HEK293 (cell line): ENCODE data around the gene CLIC5.

Experiments
- CTCF ChIA-PET: fragments of 350-600 bp; formaldehyde crosslinking; extraction: SDS; loops from one replicate; lab custom pipeline; 2021; ENCODE audit warnings: antibody characterized with exemption; lab: Yijun Ruan, JAX
- POLR2A ChIA-PET: fragments of 300-600 bp; formaldehyde crosslinking; extraction: SDS; loops from one replicate; lab custom pipeline; 2020; ENCODE audit warnings: antibody characterized with exemption, inconsistent platforms; lab: Yijun Ruan, JAX
- H3K27ac ChIP-seq: fragments of 200-500 bp; sonication (Bioruptor generic); 2 replicates; pipeline ENCODE4 v1.5.1; 2014; ENCODE audit warnings: low read depth, low read length, control low read depth, inconsistent platforms; ENCODE audit errors: extremely low read depth
- H3K36me3 ChIP-seq, 2 experiments: fragments of 200-500 bp in 1 of 2; sonication (Bioruptor generic) in 1 of 2; 1 replicate in 1 of 2; 2 replicates in 1 of 2; pipeline ENCODE4 v1.5.1; 2014 to 2017; ENCODE audit warnings: inconsistent platforms in 2 of 2, low read length in 2 of 2; ENCODE audit not compliant: control insufficient read depth in 2 of 2, insufficient read depth in 1 of 2
- H3K4me1 ChIP-seq: fragments of 200-500 bp; sonication (Bioruptor generic); 2 replicates; pipeline ENCODE4 v1.5.1; 2014; ENCODE audit warnings: mild to moderate bottlenecking, low read length, inconsistent platforms; ENCODE audit not compliant: control insufficient read depth, insufficient read depth
- H3K4me3 ChIP-seq: 2 replicates; pipeline ENCODE4 v1.5.1; 2011; ENCODE audit warnings: low read depth, mild to moderate bottlenecking, control low read depth, low read length, moderate library complexity
- H3K9me3 ChIP-seq: fragments of 200-500 bp; sonication (Bioruptor generic); 2 replicates; pipeline ENCODE4 v1.5.1; 2014; ENCODE audit warnings: low read depth, low read length, inconsistent platforms; ENCODE audit not compliant: control insufficient read depth, insufficient read depth
- HOXA7 ChIP-seq: sonication (generic); formaldehyde crosslinking; IDR thresholded peaks from 2 replicates; pipeline ENCODE4 v1.8.1; 2022; ENCODE audit warnings: missing genetic modification reagents, borderline replicate concordance
- KLF8 ChIP-seq: fragments of 450-650 bp; formaldehyde crosslinking; IDR thresholded peaks from 2 replicates; pipeline ENCODE4 v1.5.1; 2016; ENCODE audit warnings: missing biosample characterization, missing genetic modification characterization
- RBAK ChIP-seq: fragments of 450-650 bp; formaldehyde crosslinking; IDR thresholded peaks from 2 replicates; pipeline ENCODE4 v1.5.1; 2016; ENCODE audit warnings: missing biosample characterization, missing genetic modification characterization
- SP7 ChIP-seq: fragments of 450-650 bp; formaldehyde crosslinking; IDR thresholded peaks from 2 replicates; pipeline ENCODE4 v1.5.1; 2016; ENCODE audit warnings: missing biosample characterization, missing genetic modification characterization
- YY1 ChIP-seq: fragments of 450-650 bp; formaldehyde crosslinking; IDR thresholded peaks from 2 replicates; pipeline ENCODE4 v1.5.1; 2018; ENCODE audit warnings: missing biosample characterization, missing genetic modification characterization
- ZBTB1 ChIP-seq: fragments of 450-650 bp; formaldehyde crosslinking; IDR thresholded peaks from 2 replicates; pipeline ENCODE4 v1.5.1; 2016; ENCODE audit warnings: missing biosample characterization, missing genetic modification characterization
- ZNF169 ChIP-seq: fragments of 450-650 bp; formaldehyde crosslinking; IDR thresholded peaks from 2 replicates; pipeline ENCODE4 v1.5.1; 2016; ENCODE audit warnings: missing biosample characterization, missing genetic modification characterization
- ZNF175 ChIP-seq: fragments of 450-650 bp; formaldehyde crosslinking; IDR thresholded peaks from 2 replicates; pipeline ENCODE4 v1.5.1; 2016; ENCODE audit warnings: missing biosample characterization, missing genetic modification characterization
- ZNF214 ChIP-seq: fragments of 450-650 bp; formaldehyde crosslinking; IDR thresholded peaks from 2 replicates; pipeline ENCODE4 v1.5.1; 2017; ENCODE audit warnings: missing biosample characterization, mild to moderate bottlenecking, missing genetic modification characterization, borderline replicate concordance
- ZNF26 ChIP-seq: fragments of 450-650 bp; formaldehyde crosslinking; IDR thresholded peaks from 2 replicates; pipeline ENCODE4 v1.5.1; 2016; ENCODE audit warnings: missing biosample characterization, missing genetic modification characterization
- ZNF335 ChIP-seq: fragments of 450-650 bp; formaldehyde crosslinking; conservative IDR thresholded peaks from 2 replicates; pipeline ENCODE4 v1.5.1; 2016; ENCODE audit warnings: missing biosample characterization, missing genetic modification characterization
- ZNF350 ChIP-seq: fragments of 450-650 bp; formaldehyde crosslinking; IDR thresholded peaks from 2 replicates; pipeline ENCODE4 v1.5.0; 2017; ENCODE audit warnings: missing biosample characterization, mild to moderate bottlenecking, missing genetic modification characterization
- ZNF398 ChIP-seq: fragments of 450-650 bp; formaldehyde crosslinking; IDR thresholded peaks from 2 replicates; pipeline ENCODE4 v1.5.1; 2017; ENCODE audit warnings: missing biosample characterization, missing genetic modification characterization
- ZNF48 ChIP-seq: fragments of 450-650 bp; formaldehyde crosslinking; IDR thresholded peaks from 2 replicates; pipeline ENCODE4 v1.5.1; 2016; ENCODE audit warnings: missing biosample characterization, missing genetic modification characterization
- ZNF580 ChIP-seq: fragments of 450-650 bp; formaldehyde crosslinking; IDR thresholded peaks from 2 replicates; pipeline ENCODE4 v1.5.1; 2016; ENCODE audit warnings: missing biosample characterization, missing genetic modification characterization
- ZNF610 ChIP-seq: fragments of 450-650 bp; formaldehyde crosslinking; IDR thresholded peaks from 2 replicates; pipeline ENCODE4 v1.5.1; 2016; ENCODE audit warnings: missing biosample characterization, missing genetic modification characterization, borderline replicate concordance
- ZNF621 ChIP-seq: fragments of 450-650 bp; formaldehyde crosslinking; IDR thresholded peaks from 2 replicates; pipeline ENCODE4 v1.5.1; 2017; ENCODE audit warnings: missing biosample characterization, missing genetic modification characterization
- ZNF626 ChIP-seq: fragments of 450-650 bp; sonication (Bioruptor Pico); formaldehyde crosslinking; IDR thresholded peaks from 2 replicates; pipeline ENCODE4 v1.5.1; 2018; ENCODE audit warnings: missing biosample characterization, missing genetic modification characterization, inconsistent platforms
- ZNF645 ChIP-seq: fragments of 450-650 bp; formaldehyde crosslinking; IDR thresholded peaks from 2 replicates; pipeline ENCODE4; 2016; ENCODE audit warnings: missing biosample characterization, missing genetic modification characterization
- ZNF654 ChIP-seq: fragments of 450-650 bp; formaldehyde crosslinking; IDR thresholded peaks from 2 replicates; pipeline ENCODE4 v1.5.1; 2016; ENCODE audit warnings: low read depth, missing biosample characterization, missing genetic modification characterization
- ZNF692 ChIP-seq: fragments of 450-650 bp; formaldehyde crosslinking; IDR thresholded peaks from 2 replicates; pipeline ENCODE4 v1.5.1; 2016; ENCODE audit warnings: missing biosample characterization, missing genetic modification characterization
- ZNF776 ChIP-seq: fragments of 450-650 bp; formaldehyde crosslinking; IDR thresholded peaks from 2 replicates; pipeline ENCODE4 v1.5.0; 2017; ENCODE audit warnings: missing biosample characterization, missing genetic modification characterization, borderline replicate concordance
- ZSCAN30 ChIP-seq: fragments of 450-650 bp; IDR thresholded peaks from 2 replicates; pipeline ENCODE4 v1.5.1; 2018; ENCODE audit warnings: missing biosample characterization, mild to moderate bottlenecking, missing genetic modification characterization, moderate library complexity

CLIC5 gene

GRCh38 chr6:45955597-45955996 lies 60.1 kb downstream of the CLIC5 start (continued):
- TF ChIP-seq ZNF692 (tag by site-specific recombination) (no peak), ZNF626 (tag by site-specific recombination) (no peak), KLF8 (tag by site-specific recombination) (no peak)

GRCh38 chr6:45952546-45952945 lies 63.1 kb downstream of the CLIC5 start:
- ChIA-PET POLR2A (no interaction called here), CTCF (no interaction called here)
- no peak for TF ChIP-seq ZNF580 (tag by site-specific recombination)
- no peak for TF ChIP-seq RBAK
- no peak for TF ChIP-seq ZNF350 (tag by site-specific recombination)
- no peak for TF ChIP-seq ZNF776
- TF ChIP-seq ZBTB1 (tag by site-specific recombination) = no peak
- no peak for TF ChIP-seq ZNF398 (tag by site-specific recombination)
- TF ChIP-seq ZNF645 = no peak
- no peak for TF ChIP-seq SP7 (tag by site-specific recombination)
- no peak for TF ChIP-seq ZNF335
- TF ChIP-seq ZNF26 (tag by site-specific recombination) = no peak
- TF ChIP-seq YY1 = no peak
- no peak for TF ChIP-seq ZNF214 (tag by site-specific recombination)
- TF ChIP-seq ZNF654 (tag by site-specific recombination) = no peak
- TF ChIP-seq ZSCAN30 (tag by site-specific recombination) = no peak
- TF ChIP-seq ZNF621 (tag by site-specific recombination) = no peak
- TF ChIP-seq ZNF169 = no peak
- TF ChIP-seq ZNF48 (tag by site-specific recombination) = no peak
- TF ChIP-seq ZNF175 = no peak
- TF ChIP-seq ZNF610 (tag by site-specific recombination) = no peak
- no peak for TF ChIP-seq HOXA7 (CRISPR knock-in tag)
- Histone ChIP-seq H3K9me3 (no peaks in the 10 kb centered on the region), H3K27ac (no peak overlapping the region), H3K4me1 (no peaks in the 10 kb centered on the region), H3K36me3 (no peaks in the 10 kb centered on the region), H3K4me3 (no peak overlapping the region)
